ENCODE data around the gene GUK1.

Gene GUK1

GRCh38 chr1:228151180-228151925 is 11.3 kb downstream of the GUK1 start:
- no peak for DNase-seq

GRCh38 chr1:228152097-228152917 is 12.2 kb downstream of the GUK1 start:
- no peak for DNase-seq

- DNase-seq = no peak
Measured at GRCh38 chr1:228152918-228153258, 12.8 kb downstream of the GUK1 start.

- no peak for DNase-seq
Measured at GRCh38 chr1:228154021-228154669, 14.1 kb downstream of the GUK1 start.

GRCh38 chr1:228154670-228155571 is 14.8 kb downstream of the GUK1 start:
- no peak for DNase-seq

GRCh38 chr1:228155596-228156514 is 15.8 kb downstream of the GUK1 start:
- DNase-seq = no peak

GRCh38 chr1:228156515-228156881 is 16.4 kb downstream of the GUK1 start:
- DNase-seq = no peak

GRCh38 chr1:228156941-228157728 is 17.1 kb downstream of the GUK1 start:
- no peak for DNase-seq

GRCh38 chr1:228157729-228158126 is 17.6 kb downstream of the GUK1 start:
- DNase-seq = no peak

GRCh38 chr1:228158151-228159007 is 18.3 kb downstream of the GUK1 start:
- no peak for DNase-seq

- DNase-seq = no peak
Measured at GRCh38 chr1:228159008-228159665, 19.1 kb downstream of the GUK1 start.

- DNase-seq = no peak
Measured at GRCh38 chr1:228160201-228160761, 20.2 kb downstream of the GUK1 start.

- peak; percentile 72 for DNase-seq
Measured at GRCh38 chr1:228161362-228161761, 21.3 kb downstream of the GUK1 start.

- no peak for DNase-seq
Measured at GRCh38 chr1:228161866-228162265, 21.8 kb downstream of the GUK1 start.

GRCh38 chr1:228162286-228163006 is 22.4 kb downstream of the GUK1 start:
- peak; percentile 65 for DNase-seq

GRCh38 chr1:228163007-228163753 is 23.1 kb downstream of the GUK1 start:
- no peak for DNase-seq

GRCh38 chr1:228163776-228164519 is 23.9 kb downstream of the GUK1 start:
- DNase-seq = no peak

Measured in hematopoietic multipotent progenitor cell treated with erythropoietin and hydrocortisone succinate and interleukin-3 and kit ligand, for 6 days (in vitro differentiated cells).